LNCaP clone FGC (cell line): ENCODE results near the gene LRRK1.

ENCODE experiments used
- DNase-seq: peaks from one replicate; pipeline ENCODE4 v3.0.0-alpha.2; 2011; ENCODE audit warnings: low read depth
- H3K4me3 ChIP-seq: 2 replicates; pipeline ENCODE4 v1.5.1; 2011; ENCODE audit warnings: mild to moderate bottlenecking, low read depth, low read length, control low read depth
- TF ChIP-seq, protein P1 (sequence below): IDR thresholded peaks from 2 replicates; pipeline ENCODE4 v1.5.1; 2012; ENCODE audit warnings: mild to moderate bottlenecking; ENCODE audit not compliant: control insufficient read depth, insufficient read depth; ENCODE audit errors: extremely low read depth

Gene LRRK1

DNA sequence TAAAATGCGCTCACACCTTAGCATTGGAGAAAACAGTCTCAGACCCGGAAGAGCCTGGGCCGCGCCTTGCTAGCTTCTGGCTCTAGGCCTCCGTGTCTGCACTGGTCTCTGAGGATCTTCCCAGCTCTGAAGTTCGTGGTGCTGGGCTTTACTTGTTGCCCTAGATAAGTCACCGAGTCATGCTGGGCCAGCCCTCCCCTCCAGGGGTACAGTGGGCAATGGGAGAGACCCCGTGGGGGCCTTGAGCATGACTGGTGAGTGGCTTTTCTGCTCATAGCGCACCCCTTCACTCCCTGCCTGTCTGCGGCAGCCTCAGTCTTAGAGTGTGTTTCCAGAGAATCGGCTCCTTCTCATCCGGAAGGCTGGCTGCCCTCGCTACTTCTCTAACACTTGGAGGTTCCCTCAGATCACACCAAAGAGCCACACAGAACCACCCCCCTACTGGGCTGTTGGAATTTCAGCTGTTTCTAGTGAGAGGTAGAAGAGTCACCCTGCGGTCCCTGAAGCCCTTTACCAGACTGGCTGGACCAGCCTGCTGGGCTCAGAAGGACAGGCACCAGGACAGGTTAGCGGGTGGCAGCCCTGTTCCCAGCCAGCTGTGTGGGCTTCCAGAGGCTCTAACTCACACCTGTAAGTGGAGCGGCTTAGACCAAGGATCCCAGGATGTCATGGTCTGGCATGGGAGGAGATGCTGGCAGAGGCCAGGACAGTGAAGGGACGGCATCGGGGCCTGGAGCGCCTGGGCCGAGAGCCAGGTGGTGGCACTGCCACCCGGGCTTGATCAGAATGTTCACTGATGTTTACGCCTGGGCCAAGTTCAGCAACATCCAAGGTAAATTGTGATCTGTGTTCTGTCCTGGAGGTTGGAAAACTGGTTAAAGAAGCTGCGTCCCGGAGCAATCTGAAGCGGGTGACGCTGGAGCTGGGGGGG is 21.7 kb upstream of the LRRK1 start:
- TF ChIP-seq, protein P1, sequence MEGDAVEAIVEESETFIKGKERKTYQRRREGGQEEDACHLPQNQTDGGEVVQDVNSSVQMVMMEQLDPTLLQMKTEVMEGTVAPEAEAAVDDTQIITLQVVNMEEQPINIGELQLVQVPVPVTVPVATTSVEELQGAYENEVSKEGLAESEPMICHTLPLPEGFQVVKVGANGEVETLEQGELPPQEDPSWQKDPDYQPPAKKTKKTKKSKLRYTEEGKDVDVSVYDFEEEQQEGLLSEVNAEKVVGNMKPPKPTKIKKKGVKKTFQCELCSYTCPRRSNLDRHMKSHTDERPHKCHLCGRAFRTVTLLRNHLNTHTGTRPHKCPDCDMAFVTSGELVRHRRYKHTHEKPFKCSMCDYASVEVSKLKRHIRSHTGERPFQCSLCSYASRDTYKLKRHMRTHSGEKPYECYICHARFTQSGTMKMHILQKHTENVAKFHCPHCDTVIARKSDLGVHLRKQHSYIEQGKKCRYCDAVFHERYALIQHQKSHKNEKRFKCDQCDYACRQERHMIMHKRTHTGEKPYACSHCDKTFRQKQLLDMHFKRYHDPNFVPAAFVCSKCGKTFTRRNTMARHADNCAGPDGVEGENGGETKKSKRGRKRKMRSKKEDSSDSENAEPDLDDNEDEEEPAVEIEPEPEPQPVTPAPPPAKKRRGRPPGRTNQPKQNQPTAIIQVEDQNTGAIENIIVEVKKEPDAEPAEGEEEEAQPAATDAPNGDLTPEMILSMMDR: no peak
- peak overlapping the region; percentile 35 for H3K4me3 ChIP-seq
- DNase-seq: peak; percentile 98

DNA sequence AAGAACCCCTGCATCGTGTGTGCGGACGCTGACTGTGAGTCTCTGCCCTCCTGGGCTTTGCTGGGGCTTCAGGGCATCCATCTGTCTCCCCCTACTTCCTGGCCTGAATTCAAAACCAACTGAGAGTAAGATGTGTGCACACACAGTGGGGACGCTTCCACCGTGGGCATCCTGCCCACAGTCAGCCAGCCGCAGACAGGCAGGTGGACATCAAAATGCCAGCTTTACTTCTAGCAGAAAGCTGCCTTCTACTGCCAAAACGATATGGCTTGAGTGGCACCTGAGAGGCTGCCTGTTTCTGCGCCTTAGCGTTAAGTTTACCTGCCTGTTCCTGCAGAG is 21.0 kb upstream of the LRRK1 start:
- TF ChIP-seq, protein P1: no peak
- DNase-seq: no peak

DNA sequence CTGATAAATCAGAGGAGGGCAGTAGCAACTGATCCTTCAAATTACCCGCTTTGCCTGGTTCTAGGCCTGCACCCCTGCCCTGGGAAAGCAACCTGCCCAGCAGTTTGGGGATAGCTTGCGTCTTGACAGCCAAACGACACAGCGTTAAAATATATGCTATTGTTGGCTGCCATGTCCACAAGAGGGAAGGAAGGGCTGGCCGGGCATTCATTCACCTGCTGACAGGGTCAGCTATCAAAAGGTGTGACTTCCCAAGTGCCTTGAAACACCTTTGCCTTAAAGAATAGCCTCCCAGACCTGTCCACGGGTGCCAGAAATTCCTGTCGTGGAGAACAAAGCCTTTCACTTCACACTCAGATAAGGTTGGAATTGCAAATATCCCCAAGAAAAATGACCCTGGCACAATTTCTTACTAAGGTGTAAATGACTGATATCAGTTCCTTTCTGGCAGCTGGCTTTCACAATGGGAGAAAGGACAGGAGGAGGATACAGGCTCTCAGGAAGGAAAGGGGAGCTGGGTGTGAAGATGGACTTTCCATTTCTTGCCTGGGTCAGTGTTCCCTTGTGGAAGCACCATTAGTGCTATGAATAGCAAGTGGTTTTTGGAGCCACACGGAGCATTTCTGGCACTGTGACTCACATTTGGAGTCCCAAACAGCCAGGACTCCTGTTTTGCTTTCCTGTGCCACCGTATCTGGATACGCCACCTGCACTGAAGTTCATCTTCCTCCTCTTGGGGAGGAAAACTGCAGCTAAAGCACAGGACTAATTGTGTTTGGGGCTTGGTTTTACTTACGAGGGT is 20.3 kb upstream of the LRRK1 start:
- no peak for DNase-seq
- TF ChIP-seq, protein P1: no peak
- H3K4me3 ChIP-seq: peak overlapping the region; percentile 35

More for the DNA sequence above, 21.0 kb upstream of the LRRK1 start:
- H3K4me3 ChIP-seq: peak overlapping the region; percentile 35

DNA sequence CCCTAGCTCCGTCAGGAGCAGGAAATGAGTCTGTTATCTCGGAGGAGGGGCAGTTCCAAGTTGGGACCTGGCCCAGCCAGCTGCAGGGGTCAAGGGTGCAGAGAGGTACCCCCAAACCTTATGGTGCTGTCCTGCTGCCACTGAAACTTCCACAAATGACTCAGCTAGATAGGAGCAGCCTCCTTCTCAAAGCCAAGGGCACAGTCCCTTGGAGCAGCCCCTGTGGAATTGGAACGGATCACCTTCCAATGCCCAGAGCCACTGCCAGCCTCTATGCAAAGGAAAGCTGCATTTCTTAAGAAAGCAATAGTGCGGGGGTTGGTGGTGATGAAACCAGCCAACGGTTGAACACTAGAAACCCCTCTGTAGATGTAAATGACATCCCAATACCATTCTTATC is 19.6 kb upstream of the LRRK1 start:
- no peak overlapping the region for H3K4me3 ChIP-seq
- TF ChIP-seq, protein P1: no peak
- no peak for DNase-seq

DNA sequence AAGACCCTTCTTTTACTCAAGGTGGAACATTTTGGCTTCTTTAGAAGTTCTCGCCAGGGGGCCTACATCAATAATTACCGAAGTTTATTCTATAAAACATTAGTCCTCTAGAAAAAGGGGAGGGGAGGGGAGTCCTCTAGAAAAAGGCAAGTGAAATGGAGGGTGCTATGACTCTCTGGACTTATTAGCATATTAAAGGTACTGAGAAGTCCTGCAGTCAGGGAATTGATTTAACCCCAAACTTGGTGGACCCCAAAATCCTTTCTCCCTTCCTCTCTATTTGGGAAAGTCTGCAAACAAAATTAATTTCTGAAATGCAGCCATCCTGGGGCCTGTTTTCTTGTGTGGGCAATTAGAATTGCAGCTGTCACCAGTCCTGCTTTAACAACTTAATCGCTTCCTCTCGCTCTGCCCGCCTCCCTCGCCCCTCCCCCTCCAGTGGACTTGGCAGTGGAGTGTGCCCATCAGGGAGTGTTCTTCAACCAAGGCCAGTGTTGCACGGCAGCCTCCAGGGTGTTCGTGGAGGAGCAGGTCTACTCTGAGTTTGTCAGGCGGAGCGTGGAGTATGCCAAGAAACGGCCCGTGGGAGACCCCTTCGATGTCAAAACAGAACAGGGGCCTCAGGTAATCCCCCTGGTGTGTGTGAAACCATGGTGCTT is 18.9 kb upstream of the LRRK1 start:
- TF ChIP-seq, protein P1: no peak
- no peak for DNase-seq
- no peak overlapping the region for H3K4me3 ChIP-seq

DNA sequence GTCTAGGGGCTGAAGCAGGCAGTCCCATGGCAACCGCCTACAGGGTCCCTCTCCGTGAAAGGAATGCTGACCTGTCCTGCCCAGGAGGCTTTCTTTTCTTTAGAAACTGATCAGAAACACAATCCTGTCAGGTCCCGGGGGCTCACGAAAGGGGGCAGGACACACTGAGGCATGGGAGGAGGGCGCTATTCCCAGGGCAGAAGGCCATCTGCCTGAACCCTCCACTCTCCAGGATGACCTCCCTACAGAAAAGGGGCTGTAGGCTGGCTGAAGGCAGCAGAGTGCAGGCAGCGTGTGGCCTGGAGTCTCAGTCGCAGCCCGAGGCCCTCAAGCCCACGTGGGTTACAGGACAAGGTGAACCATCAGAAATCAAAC is 18.4 kb upstream of the LRRK1 start:
- TF ChIP-seq, protein P1: no peak
- DNase-seq: no peak
- no peak overlapping the region for H3K4me3 ChIP-seq
